ENCODE data around the gene TUBB4B. TPM values are rescaled to one million over a fixed set of nuclear protein-coding genes. Genes with fewer than 3 reads are reported as not detected.

The TUBB4B gene
- total RNA-seq, 1 donor from 2014 or later, result 245 TPM

DNA sequence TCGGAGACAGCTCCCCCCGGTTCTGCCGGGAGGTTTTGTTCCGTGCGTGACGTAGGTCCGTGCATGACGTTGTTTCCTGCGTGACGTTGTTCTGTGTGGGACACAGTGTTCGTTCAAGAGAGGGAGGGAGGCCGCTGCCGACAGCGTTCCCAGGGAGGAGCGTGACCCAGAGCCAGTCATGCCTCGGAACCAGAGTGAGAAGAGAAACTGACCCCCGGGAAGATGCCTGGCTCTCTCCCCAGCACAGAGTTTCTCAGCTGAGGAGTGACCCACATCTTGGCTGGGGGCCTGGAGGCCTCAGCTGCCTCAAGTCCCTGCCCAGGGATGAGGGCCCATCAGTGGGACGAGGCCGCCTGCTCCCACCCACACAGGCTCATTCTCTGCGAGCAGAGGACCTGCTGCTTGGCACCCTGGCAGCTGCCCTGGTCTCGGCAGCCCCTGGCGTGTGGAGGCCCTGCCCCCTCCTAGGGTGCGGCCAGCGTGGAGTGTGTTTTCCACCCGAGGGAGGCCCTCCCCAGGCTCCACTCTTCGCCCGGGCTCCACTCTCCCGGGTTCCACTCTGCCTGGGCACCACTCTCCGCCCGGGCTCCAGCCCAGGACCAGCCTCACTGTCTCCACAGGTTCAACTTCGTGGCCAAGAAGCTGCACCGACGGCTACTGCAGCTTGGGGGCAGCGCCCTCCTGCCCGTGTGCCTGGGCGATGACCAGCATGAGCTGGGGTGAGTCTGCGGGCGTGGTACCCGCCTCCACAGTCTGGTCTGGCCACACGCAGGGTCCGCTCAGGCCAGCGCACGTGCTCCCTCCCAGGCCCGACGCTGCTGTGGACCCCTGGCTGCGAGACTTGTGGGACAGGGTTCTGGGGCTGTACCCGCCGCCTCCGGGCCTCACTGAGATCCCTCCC is 27.7 kb upstream of the TUBB4B start:
- Mint-ChIP-seq H3K9me3 (ENCODE audit: low read depth) (no peaks in the 10 kb centered on the region), H3K36me3 (ENCODE audit: insufficient read depth) (peaks cover 3% of the 10 kb centered on the region), H3K27me3 (no peaks in the 10 kb centered on the region), H3K27ac (no peak overlapping the region), H3K4me3 (ENCODE audit: low read depth) (no peak overlapping the region), H3K4me1 (ENCODE audit: low read depth) (peaks cover 2% of the 10 kb centered on the region)
- no peak for DNase-seq (ENCODE audit: low spot score, unreplicated experiment)
- TF ChIP-seq, protein P1, sequence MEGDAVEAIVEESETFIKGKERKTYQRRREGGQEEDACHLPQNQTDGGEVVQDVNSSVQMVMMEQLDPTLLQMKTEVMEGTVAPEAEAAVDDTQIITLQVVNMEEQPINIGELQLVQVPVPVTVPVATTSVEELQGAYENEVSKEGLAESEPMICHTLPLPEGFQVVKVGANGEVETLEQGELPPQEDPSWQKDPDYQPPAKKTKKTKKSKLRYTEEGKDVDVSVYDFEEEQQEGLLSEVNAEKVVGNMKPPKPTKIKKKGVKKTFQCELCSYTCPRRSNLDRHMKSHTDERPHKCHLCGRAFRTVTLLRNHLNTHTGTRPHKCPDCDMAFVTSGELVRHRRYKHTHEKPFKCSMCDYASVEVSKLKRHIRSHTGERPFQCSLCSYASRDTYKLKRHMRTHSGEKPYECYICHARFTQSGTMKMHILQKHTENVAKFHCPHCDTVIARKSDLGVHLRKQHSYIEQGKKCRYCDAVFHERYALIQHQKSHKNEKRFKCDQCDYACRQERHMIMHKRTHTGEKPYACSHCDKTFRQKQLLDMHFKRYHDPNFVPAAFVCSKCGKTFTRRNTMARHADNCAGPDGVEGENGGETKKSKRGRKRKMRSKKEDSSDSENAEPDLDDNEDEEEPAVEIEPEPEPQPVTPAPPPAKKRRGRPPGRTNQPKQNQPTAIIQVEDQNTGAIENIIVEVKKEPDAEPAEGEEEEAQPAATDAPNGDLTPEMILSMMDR (IDR thresholded peaks at IDR 0.05; ENCODE audit: unreplicated experiment), result no peak

DNA sequence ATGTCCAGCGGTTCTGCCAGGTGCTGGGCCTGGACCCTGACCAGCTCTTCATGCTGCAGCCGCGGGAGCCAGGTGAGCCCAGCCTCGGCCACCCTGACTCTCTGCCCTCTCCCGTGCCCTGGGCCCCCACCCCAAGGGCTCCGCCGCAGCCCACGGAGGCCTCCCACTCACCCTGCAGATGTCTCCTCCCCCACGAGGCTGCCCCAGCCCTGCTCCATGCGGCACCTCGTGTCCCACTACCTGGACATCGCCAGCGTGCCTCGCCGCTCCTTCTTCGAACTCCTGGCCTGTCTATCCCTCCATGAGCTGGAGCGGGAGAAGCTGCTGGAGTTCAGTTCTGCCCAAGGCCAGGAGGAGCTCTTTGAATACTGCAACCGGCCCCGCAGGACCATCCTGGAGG is 26.5 kb upstream of the TUBB4B start:
- Mint-ChIP-seq H3K4me3 (ENCODE audit: low read depth) (no peak overlapping the region), H3K27me3 (no peaks in the 10 kb centered on the region)

DNA sequence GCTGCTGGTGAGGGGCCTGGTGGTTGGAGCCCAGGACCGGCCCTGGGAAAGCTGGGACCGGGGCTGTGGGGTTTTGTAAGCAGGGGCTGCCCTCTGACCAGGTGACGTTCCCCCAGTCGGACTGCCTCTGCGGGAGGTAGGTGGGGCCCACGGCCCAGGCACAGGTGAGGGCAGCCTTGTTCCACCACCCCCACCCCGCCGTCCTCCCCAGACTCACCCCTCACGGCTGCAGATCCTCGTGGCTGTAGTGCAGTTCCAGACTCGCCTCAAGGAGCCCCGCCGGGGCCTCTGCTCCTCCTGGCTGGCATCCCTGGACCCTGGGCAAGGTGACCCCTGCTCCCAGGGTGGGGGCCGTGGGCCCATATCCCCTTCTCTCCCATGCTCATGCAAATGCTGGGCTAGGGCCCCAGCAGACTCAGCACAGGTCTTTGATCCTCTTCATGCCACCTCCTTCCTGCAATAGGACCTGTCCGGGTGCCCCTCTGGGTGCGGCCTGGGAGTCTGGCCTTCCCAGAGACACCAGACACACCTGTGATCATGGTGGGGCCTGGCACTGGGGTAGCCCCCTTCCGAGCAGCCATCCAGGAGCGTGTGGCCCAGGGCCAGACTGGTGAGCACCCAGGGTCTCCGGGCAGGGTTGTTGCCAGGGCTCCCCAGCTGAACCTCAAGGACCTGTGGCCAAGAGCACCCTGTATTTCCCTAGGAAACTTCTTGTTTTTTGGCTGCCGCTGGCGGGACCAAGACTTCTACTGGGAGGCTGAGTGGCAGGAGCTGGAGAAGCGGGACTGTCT is 25.7 kb upstream of the TUBB4B start:
- H3K27ac Mint-ChIP-seq, result no peak overlapping the region
- peaks cover 4% of the 10 kb centered on the region for H3K36me3 Mint-ChIP-seq (ENCODE audit: insufficient read depth)
- peaks cover 10% of the 10 kb centered on the region for H3K4me1 Mint-ChIP-seq (ENCODE audit: low read depth)
- no peaks in the 10 kb centered on the region for H3K27me3 Mint-ChIP-seq
- TF ChIP-seq, protein P1 (IDR thresholded peaks at IDR 0.05; ENCODE audit: unreplicated experiment), result no peak
- DNase-seq (ENCODE audit: low spot score, unreplicated experiment), result no peak
- H3K4me3 Mint-ChIP-seq (ENCODE audit: low read depth), result no peak overlapping the region
- no peaks in the 10 kb centered on the region for H3K9me3 Mint-ChIP-seq (ENCODE audit: low read depth)

More for the DNA sequence above, 26.5 kb upstream of the TUBB4B start:
- TF ChIP-seq, protein P1 (IDR thresholded peaks at IDR 0.05; ENCODE audit: unreplicated experiment), result no peak
- H3K27ac Mint-ChIP-seq, result no peak overlapping the region
- peaks cover 4% of the 10 kb centered on the region for H3K36me3 Mint-ChIP-seq (ENCODE audit: insufficient read depth)
- no peaks in the 10 kb centered on the region for H3K9me3 Mint-ChIP-seq (ENCODE audit: low read depth)
- H3K4me1 Mint-ChIP-seq (ENCODE audit: low read depth), result peaks cover 10% of the 10 kb centered on the region
- DNase-seq (ENCODE audit: low spot score, unreplicated experiment), result no peak

DNA sequence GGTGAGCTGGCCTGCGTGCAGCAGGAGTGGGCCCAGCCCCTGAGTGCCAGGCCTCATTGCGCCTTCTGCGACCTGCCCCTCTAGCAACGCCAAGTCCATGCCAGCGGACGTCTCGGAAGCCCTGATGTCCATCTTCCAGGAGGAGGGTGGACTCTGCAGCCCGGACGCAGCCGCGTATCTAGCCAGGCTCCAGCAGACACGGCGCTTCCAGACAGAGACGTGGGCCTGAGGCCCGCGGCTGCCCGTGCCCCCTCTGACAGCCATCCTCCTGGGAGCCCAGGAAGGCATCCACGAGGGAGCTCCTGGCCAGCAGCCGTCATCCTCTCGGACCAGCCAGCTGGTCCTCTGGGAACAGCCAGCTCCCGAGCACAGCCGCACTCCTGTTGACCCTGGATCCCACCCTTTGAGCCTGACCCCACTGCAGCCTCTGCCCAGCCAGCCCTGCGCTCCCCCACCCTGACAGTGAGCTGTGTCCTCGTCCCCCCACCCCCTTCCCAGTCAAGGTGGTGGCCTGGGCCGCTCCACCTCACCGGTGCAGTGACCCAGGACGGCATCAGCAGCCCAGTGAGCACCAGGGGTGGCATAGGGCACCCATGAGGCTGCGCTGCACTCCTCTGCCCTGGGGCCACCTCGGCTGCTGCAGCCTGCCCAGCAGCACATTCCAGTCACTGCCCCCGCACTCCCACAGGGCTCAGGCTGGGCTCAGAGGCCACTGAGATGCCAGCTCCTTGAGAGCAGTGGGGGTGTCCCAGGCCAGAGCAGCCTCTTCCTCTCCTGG is 24.7 kb upstream of the TUBB4B start:
- Mint-ChIP-seq H3K27ac (no peak overlapping the region), H3K9me3 (ENCODE audit: low read depth) (no peaks in the 10 kb centered on the region), H3K36me3 (ENCODE audit: insufficient read depth) (peaks cover 3% of the 10 kb centered on the region), H3K4me3 (ENCODE audit: low read depth) (no peak overlapping the region), H3K27me3 (no peaks in the 10 kb centered on the region), H3K4me1 (ENCODE audit: low read depth) (peaks cover 10% of the 10 kb centered on the region)
- DNase-seq (ENCODE audit: low spot score, unreplicated experiment), result no peak
- TF ChIP-seq, protein P1 (IDR thresholded peaks at IDR 0.05; ENCODE audit: unreplicated experiment), result no peak
